ENCODE results near the gene PGM2.
A peak's percentile ranks its signal among the peaks of the same experiment; 100 is the strongest.
"Not testable (repeated sequence)": the region's sequence is repeated elsewhere in the genome, so short reads cannot be mapped to it uniquely, and the experiment has no call there.

The PGM2 gene

DNA sequence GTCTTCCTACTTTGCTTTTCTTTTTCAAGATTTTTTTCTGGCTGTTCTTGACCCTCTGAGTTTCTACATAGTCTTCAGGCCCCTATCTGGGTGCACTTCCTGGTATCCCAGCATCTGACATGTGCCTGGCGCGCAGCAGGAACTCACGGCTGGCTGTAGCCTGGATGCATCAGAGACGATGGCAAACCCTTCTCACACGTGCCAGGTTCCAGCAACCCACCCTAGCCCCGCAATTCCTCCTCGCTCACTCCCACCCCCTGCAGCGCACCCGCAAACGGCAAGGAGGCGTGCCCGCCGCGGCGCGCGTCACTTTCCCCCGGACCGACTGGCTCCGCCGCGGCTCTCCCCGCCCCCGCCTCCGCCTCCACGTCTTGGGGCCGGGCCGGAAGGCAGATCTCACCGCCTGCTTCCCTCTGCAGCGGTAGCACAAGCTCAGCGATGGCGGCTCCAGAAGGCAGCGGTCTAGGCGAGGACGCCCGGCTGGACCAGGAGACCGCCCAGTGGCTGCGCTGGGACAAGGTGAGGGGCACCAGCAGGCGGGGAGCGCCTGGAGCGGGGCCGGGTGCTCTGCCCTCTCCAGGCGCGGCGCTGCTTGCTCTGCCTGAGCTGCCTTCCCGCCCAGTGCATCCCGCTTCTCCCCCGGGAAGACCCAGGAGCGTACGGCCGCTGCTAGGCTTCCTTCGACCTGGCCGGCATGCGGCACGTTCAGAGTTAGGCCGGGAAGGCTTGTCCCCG, at the start of gene PGM2:
Gene PGM2 (plus strand): TSS at position 392 of the 735 bp plus-strand sequence. CDS start 47 bp downstream, at position 439.
- peak; percentile 71 for FAIRE-seq
- DNase-seq (ENCODE audit: insufficient read length, low spot score), result peak; percentile 92

DNA sequence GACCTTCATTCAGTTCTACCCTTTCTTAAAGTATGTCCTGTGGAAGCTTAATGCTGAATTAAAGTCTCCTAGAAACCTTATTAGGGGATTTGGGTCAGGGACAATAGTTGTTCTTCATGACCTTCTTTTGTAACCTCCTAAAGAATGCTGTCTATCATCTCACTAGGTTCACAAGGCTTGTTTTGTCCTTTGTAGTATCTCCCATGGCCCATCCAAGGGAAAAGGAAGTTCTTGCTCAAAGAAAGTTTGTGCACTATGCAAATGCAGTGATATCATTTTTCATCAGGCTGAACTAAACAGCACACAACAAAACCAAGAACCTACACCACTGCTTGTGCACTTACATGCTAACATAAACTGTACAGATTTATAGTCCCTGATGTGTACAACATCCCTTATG, 46.6 kb upstream of the PGM2 start:
- no peak for FAIRE-seq
- no peak for DNase-seq (ENCODE audit: insufficient read length, low spot score)

DNA sequence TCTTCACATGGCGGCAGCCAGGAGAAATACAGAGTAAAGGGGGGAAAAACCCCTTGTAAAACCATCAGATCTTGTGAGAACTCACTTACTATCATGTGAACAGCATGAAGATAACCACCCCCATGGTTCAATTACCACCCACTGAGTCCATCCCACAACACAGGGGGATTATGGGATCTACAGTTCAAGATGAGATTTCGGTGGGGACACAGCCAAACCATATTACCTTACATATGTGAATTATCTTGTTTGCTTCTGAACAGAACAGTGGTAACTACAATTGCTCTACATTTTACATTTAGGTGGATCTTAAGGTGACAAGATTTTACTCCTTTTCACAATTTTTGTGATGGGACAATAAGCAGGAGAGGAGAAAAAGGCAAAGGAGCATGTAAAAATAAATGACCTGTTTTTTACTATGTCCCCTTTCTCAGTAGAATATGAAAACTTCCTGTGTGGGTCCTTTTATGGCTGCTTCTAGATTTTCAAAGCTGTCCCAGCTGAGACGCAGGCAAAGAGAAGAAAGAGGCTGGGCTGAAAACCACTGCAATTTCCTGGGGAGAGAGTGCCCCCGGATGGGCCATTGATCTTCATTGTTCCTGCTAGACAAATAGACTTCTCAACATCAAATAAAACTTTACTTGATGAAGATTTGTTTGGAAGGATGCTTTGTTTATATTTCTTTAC, 45.9 kb upstream of the PGM2 start:
- FAIRE-seq (no peak), DNase-seq (ENCODE audit: insufficient read length, low spot score) (no peak)

DNA sequence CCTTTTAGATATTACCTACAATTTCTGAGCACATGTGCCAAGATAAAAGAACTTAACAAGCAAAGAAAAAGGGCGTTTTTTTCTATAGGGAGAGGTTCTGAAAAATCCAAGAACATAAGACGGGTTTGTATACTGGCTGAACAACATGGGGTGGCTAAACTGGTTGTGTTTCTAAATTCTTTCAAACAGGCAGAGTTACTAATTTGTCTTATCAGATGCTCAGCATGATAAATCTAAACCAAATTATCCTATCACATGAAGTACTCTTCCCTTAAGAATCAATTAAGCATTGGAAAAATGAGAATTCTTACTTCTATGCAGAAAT, 45.4 kb upstream of the PGM2 start:
- no peak for FAIRE-seq

DNA sequence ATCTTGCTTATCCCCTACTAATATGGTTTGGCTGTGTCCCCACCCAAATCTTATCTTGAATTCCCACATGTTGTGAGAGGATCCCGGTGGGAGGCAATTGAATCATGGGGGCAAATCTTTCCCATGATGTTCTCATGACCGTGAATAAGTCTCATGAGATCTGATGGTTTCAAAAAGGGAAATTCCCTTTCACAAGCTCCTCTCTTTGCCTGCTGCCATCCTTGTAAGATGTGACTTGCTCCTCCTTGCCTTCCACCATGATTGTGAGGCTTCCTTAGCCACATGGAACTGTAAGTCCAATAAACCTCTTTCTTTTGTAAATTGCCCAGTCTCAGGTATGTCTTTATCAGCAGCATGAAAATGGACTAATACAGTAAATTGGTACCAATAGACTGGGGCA, 40.2 kb upstream of the PGM2 start:
- FAIRE-seq; DNase-seq (ENCODE audit: insufficient read length, low spot score): not testable (repeated sequence)

More for the DNA sequence above, 45.4 kb upstream of the PGM2 start:
- DNase-seq (ENCODE audit: insufficient read length, low spot score), result no peak

DNA sequence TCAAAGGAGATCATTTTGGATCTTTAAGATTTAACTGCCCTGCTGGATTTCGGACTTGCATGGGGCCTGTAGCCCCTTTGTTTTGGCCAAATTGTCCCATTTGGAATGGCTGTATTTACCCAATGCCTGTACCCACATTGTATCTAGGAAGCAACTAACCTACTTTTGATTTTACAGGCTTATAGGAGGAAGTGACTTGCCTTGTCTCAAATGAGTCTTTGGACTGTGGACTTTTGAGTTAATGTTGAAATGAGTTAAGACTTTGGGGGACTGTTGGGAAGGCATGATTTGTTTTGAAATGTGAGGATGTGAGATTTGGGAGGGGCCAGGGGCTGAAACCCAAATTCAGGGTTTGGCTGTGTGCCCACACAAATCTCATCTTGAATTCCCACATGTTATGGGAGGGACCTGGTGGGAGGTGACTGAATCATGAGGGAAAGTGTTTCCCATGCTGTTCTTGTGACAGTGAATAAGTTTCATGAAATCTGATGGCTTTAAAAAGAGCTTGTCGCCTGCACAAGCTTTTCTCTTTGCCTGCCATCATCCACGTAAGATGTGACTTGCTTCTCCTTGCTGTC, 38.5 kb upstream of the PGM2 start:
- not testable (repeated sequence) for FAIRE-seq; DNase-seq (ENCODE audit: insufficient read length, low spot score)

DNA sequence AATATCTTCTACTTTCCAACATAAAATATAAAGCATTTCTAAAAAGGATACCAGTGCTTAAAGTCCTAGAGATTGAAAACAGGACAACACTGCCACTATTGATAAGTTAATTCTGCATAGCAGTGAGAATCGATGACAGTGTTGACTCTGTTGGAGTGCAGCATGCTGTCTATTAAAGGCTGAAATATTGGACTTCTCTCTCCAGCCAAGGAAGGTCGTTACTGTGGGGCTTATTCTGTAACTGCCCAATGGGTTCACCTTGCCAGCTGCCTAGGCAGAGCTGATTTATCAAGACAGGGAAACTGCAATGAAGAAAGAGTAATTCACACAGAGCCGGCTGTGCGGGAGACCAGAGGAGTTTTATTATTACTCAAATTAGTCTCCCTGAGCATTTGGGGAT, 37.7 kb upstream of the PGM2 start:
- no peak for DNase-seq (ENCODE audit: insufficient read length, low spot score)
- FAIRE-seq, result no peak

DNA sequence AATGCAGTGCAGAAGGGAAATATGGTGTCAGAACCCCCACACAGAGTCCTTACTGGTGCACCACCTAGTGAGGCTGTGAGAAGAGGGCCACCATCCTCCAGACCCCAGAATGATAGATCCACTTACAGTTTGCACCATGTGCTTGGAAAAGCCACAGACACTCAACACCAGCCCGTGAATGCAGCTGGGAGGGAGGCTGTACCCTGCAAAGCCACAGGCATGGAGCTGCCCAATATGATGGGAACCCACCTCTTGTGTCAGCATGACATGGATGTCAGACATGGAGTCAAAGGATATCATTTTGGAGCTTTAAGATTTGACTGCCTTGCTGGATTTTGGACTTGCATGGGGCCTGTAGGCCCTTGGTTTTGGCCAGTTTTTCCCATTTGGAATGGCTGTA, 34.2 kb upstream of the PGM2 start:
- DNase-seq (ENCODE audit: insufficient read length, low spot score), result no peak
- no peak for FAIRE-seq

DNA sequence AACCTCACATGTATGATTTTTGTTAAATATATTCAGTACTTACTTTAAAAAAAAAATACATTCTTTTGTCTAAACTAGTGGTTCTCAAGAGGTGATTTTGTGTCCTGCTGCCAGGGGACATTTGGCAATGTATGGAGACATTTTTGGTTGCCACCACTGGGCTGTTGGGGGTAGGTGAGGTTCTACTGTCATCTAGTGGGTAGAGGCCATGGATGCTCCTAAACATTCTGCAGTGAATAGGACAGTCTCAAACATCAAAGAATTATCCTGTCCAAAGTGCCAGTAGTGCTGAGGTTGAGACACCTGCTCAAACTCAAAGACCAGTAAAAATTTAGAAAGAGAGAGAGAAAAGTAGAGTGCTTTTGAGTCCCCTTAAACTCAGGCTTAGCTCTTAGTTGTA, 32.9 kb upstream of the PGM2 start:
- FAIRE-seq, result no peak
- no peak for DNase-seq (ENCODE audit: insufficient read length, low spot score)

DNA sequence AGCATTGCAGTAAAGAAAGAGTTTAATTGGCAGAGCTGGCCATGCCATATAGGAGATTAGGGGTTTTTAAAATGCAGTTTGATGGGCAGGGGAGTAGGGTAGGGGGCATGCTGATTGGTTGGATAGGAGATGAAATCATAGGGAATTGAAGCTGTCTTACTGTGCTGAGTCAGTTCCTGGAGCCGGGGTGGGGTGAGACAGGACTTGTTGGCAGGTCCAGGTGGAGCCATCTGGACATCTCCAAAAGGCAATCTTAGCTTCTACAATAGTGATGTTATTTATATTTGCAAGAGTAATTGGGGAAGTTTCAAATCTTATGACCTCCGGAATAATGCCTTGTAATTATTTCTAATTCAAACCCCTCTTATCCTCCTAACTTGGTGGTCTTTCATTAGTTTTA, 32.4 kb upstream of the PGM2 start:
- DNase-seq (ENCODE audit: insufficient read length, low spot score) (no peak), FAIRE-seq (no peak)

DNA sequence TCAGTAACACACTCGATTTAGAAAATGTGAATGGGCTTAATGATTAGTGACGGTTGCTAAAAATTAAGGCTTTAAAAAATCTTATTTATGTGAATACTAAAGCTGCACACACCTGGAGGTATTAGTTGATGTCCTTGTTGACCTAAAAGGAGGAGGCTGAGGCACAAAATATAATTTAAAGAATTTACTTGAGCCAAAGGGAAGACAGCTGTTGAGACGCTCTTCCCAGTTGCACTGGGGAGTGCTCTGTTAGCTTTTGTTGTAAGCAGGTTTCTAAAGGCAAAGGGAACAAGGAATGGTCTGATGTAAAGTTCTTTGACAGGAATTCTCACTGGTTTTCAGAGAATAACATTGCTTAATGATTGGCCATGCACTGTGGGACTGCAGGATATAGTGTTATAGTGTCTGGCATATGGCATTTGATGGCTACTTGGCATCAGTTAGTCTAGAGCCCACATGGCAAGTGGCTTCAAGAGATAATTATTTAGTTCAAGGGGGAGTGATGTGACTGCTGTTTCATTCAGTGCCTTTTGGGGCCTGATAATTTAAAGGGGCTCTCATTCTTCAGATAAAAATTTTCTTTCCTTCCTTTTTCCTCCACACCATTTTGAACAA, 30.8 kb upstream of the PGM2 start:
- DNase-seq (ENCODE audit: insufficient read length, low spot score), result no peak
- no peak for FAIRE-seq

DNA sequence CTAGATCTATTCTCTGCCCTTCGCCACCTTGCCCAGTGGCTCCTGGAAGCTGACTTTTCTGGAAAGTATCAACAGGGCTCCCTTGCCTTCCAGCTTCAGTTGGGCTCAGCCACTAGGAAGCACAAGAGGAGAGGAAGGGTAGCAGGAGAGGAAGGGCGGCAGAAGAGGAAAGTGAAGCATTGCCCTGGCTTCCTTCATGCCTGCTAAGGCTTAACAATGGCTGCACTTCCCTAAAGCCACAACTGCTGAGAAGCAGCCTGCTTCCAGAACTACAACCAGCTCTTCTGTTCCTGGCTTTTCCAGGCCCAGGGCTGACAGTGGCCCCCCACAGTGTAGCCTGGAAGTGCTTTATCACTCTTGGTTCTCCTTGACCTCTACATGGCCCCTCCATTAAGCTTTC, 29.1 kb upstream of the PGM2 start:
- DNase-seq (ENCODE audit: insufficient read length, low spot score), result no peak
- FAIRE-seq, result no peak

DNA sequence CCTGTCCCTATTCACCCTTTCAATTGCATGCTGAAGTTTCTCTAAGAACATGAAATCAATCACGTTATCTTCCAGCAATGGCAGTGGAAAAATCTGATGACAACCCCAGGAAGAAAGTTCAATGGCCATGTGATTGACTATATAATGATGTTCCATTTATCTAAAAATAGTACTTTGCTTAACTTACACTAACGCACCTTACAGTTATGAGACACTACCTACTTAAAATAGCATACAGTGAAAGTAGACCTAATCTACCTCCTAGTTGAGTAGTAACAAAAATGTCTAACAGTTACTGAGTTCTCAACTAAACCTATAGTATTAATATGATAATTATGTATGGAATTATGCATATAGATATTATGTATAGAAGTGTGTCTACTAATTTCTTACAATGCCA, 28.6 kb upstream of the PGM2 start:
- no peak for DNase-seq (ENCODE audit: insufficient read length, low spot score)

DNA sequence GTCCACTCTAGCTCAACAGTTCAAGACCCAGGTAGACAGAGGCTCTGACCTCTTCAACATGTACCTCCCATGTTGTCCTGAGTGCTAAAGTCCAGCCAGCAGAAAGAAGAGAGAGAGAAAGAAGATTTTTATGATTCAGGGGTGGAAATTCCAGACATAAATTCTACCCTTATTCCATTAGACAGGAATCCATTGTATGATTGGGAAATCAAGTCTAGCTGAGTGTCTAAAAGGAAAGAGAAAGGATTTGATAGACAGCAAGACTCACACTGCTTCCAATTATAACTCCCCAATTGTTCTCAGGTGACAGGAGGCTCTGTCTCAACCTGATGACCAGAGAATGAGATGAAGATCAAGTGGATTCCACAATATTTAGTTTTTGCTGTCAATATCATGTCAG, 27.9 kb upstream of the PGM2 start:
- FAIRE-seq, result no peak
- no peak for DNase-seq (ENCODE audit: insufficient read length, low spot score)

More for the DNA sequence above, 28.6 kb upstream of the PGM2 start:
- FAIRE-seq, result no peak

DNA sequence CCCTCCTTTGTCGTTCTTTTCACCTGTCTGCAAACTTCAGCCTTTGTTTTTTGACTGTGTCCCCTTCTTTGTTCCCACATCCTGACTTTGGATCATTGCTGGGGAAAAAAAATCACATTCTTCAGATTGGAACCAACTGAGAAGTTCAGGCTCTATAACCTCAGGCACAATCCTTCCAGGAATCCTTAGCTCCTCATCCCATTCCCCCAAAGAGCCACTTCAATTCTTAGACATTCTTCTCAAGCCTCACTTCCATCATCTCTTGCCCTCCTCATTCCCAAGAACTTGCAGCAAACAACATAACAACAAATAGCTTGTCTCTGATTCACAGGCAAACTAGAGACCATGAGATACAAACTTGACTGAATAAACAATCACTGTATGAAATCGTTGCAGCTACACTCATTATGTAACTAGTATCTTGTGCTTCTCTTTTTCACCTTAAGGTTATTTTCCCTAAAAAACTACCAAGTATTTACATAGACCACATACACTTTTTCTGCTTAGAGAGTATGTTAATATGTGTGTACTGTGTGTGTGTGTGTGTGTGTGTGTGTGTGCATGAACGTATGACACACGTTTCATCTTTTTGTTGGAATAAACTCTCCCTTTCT, 26.4 kb upstream of the PGM2 start:
- FAIRE-seq (no peak), DNase-seq (ENCODE audit: insufficient read length, low spot score) (no peak)

DNA sequence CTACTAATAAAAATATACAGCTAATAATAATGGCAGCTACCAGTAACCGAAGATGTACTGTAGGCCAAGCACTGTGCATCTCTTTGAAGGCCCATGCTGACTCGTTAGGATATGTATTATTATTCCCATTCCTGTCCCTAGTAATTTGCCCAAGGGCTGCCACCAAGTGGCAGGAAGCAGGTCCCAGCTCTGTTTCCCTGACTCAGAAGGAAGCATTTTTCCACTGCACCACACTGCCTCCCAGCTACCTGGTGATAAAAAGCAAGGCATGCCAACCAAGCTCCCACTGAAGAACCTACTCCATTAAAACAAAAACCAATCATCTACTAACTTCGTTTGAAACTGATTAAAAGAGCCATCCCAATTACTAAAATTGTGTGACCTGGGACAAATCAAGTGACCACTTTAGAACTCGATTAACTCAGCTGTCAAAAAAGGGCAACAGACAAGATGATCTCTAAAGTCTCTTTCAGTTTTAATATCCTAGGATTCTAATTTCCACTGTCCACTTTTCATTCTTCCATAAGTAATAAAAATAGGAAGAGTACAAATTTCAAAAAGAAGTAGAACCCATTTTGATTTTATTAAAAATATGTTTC, 24.3 kb upstream of the PGM2 start:
- no peak for DNase-seq (ENCODE audit: insufficient read length, low spot score)

DNA sequence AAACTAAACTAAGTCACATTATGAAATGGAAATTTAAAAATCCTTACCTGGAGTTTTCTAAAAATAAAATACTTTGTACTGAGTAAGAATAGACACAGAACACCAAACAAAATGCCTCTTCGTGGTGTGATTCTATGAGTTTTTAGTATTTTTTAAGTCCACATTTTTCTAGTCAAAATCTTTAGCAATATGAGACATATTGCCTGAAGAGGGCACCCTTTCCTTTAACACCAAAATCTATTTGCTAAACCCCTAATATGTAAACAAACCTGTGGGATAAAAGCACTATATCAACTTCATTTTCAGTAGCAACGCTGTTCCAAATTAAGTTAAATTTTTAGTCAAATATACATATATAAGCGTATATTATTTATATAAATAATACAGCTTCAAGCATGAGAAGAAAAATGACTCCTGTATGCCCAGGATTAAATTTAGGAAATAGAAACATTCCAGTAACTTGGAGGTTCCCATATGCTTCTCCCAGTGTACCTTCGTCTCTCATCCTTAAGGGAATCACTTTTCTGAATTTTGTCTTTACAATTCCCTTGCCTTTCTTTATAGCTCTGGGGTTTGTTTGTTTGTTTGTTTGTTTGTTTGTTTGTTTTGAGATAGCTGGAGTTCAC, 23.0 kb upstream of the PGM2 start:
- FAIRE-seq, result peak; percentile 63
- no peak for DNase-seq (ENCODE audit: insufficient read length, low spot score)

More for the DNA sequence above, 24.3 kb upstream of the PGM2 start:
- no peak for FAIRE-seq

DNA sequence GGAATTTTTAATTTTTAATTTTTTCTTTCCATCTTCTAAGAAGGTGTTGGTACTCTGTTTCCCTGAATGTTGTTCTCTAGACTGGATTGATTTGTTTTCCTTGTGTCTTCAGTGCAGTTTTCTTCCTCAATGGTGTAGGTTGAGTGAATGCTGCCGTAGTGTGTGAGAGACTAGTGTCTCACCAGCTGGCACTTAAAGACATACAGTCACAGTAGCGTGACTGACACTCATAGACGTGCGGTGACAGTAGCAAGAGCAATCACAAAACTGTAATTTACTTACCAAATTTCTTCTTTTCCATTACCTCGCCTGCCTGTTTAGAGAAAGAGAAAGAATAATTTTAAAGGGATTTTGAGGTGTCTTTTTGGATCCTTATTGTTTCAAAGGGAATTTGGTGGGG, 21.4 kb upstream of the PGM2 start:
- FAIRE-seq, result no peak
- no peak for DNase-seq (ENCODE audit: insufficient read length, low spot score)

DNA sequence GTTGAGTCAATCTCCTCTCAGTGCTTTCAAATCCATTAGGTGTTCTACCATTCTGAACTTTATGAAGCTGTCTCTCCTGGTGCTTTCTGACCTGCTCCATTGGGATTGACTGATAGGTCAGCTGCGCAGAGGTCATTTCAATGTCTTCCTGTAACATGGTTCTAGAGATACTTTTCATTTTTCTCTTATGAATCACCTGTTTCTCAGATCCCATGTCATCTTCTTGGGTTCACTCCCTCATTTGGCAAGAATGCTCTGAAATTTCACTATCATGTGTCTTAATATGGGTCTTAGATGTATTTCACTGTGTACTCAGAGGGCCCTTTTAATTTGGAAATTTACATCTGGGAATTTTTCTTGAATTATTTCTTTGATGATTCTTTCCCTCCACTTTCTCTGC, 13.8 kb upstream of the PGM2 start:
- no peak for FAIRE-seq
- no peak for DNase-seq (ENCODE audit: insufficient read length, low spot score)

DNA sequence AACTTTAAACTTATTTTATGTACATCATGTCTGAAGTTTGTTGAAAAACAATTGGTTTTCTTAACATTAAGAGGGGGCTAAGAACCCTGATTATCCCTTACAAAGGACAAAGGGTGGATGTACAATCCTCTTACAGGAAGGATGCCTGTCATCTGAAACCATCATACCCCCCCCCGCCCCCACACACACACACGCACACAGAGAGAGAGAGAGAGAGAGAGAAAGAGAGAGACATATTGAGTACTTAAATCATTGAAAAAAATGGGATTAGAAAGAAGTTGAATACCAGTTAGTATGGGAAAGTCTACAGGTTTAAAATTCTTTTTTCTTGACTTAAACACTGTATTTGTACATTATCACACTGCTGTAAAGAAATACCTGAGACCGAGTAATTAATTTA, 10.9 kb upstream of the PGM2 start:
- DNase-seq (ENCODE audit: insufficient read length, low spot score) (no peak), FAIRE-seq (no peak)

Data from GM19239 (cell line).